ENCODE measurements around the gene SERPINC1. TPM values are rescaled to one million over a fixed set of nuclear protein-coding genes. Genes with fewer than 3 reads are reported as not detected.

Gene SERPINC1
- total and polyA plus RNA-seq, 2 of the 13 experiments (the other 11 are each of a cell fraction or from before 2014, with no cell fraction given), result 142 to 205 TPM

DNA sequence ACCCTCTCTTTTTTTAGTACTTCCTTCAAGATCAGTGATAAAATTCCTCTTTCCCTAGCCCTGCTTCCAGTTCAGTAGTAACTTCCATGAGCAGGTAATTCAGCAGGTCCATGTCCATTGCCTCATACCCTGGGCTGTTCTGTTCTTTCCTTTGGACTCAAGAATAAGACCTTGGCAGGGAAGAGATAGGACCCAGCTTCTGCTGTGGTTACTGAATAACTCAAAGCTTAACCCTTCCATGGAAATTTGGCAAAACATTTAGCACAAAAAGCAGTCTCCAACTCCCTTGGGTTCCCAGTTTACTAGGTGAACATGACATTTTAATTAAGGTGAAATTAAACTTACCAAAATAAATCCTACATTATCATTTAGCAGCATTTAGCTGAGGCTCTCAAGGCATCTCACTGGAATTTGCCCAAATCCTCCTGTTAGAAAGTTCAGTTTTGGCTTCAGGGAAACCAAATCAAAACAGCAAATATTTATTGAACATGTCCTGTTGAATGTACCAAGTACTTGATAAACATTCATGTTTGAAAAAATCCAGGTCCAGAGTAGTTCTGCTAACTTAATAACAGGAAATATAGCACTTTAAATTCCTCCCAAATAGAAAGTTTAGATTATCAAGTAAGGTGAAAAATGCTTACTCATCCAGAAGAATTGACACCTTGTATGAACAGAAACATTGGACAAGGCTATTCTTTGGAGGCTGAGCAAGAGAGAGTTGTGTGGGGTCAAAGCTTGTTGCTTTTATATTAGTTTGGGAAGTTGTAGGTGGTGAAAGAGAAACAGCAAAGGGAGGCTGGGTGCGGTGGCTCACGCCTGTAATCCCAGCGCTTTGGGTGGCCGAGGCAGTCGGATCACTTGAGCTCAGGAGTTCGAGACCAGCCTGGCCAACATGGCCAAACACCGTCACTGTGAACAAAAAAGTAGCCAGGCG, 8.4 kb upstream of the SERPINC1 start (continued):
- TF ChIP-seq TP53 (CRISPR knock-in tag; conservative IDR thresholded peaks at IDR 0.05), result no peak
- no peak for TF ChIP-seq ZNF776 (CRISPR knock-in tag; IDR thresholded peaks at IDR 0.05)
- TF ChIP-seq ZNF878 (CRISPR knock-in tag; IDR thresholded peaks at IDR 0.05), result no peak
- TF ChIP-seq, protein P1, sequence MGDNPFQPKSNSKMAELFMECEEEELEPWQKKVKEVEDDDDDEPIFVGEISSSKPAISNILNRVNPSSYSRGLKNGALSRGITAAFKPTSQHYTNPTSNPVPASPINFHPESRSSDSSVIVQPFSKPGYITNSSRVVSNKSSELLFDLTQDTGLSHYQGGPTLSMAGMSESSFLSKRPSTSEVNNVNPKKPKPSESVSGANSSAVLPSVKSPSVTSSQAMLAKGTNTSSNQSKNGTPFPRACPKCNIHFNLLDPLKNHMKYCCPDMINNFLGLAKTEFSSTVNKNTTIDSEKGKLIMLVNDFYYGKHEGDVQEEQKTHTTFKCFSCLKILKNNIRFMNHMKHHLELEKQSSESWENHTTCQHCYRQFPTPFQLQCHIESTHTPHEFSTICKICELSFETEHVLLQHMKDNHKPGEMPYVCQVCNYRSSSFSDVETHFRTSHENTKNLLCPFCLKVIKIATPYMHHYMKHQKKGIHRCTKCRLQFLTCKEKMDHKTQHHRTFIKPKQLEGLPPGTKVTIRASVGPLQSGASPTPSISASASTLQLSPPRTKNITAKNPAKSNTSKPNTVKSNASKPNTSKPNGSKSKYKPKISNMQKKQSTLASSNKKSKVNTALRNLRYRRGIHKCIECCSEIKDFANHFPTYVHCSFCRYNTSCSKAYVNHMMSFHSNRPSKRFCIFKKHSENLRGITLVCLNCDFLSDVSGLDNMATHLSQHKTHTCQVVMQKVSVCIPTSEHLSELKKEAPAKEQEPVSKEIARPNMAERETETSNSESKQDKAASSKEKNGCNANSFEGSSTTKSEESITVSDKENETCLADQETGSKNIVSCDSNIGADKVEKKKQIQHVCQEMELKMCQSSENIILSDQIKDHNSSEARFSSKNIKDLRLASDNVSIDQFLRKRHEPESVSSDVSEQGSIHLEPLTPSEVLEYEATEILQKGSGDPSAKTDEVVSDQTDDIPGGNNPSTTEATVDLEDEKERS (CRISPR knock-in tag; IDR thresholded peaks at IDR 0.05), result no peak
- 0 out of 2 replicates have a peak, but pooled peaks have one; percentile 26 for TF ChIP-seq ATF7-NPFF (CRISPR knock-in tag; IDR thresholded peaks at IDR 0.05; ENCODE audit: low read depth)
- TF ChIP-seq CENPBD1 (CRISPR knock-in tag; IDR thresholded peaks at IDR 0.05; ENCODE audit: borderline replicate concordance, low read depth), result no peak
- TF ChIP-seq EP300 (IDR thresholded peaks at IDR 0.05; ENCODE audit: low read depth in 2 of 2, low read length in 2 of 2), result peak in 1 of 2 experiments; percentile 45; a peak in 1 of 4 replicates
- no peak for TF ChIP-seq EP300 (CRISPR knock-in tag; IDR thresholded peaks at IDR 0.05; ENCODE audit: borderline replicate concordance)
- TF ChIP-seq ZNF558 (CRISPR knock-in tag; IDR thresholded peaks at IDR 0.05; ENCODE audit: borderline replicate concordance), result no peak
- no peak for TF ChIP-seq REL (CRISPR knock-in tag; conservative IDR thresholded peaks at IDR 0.05)
- TF ChIP-seq ZBTB43 (CRISPR knock-in tag; conservative IDR thresholded peaks at IDR 0.05), result no peak
- TF ChIP-seq ZNF446 (CRISPR knock-in tag; IDR thresholded peaks at IDR 0.05), result no peak
- no peak for TF ChIP-seq THRA (CRISPR knock-in tag; IDR thresholded peaks at IDR 0.05; ENCODE audit: borderline replicate concordance)
- TF ChIP-seq GATAD1 (CRISPR knock-in tag; IDR thresholded peaks at IDR 0.05), result no peak
- TF ChIP-seq NFATC3 (CRISPR knock-in tag; IDR thresholded peaks at IDR 0.05), result no peak
- TF ChIP-seq NR2C2 (CRISPR knock-in tag; IDR thresholded peaks at IDR 0.05; ENCODE audit: borderline replicate concordance), result no peak
- no peak for TF ChIP-seq IRF9 (CRISPR knock-in tag; IDR thresholded peaks at IDR 0.05; ENCODE audit: borderline replicate concordance)
- TF ChIP-seq HNF4A (CRISPR knock-in tag; IDR thresholded peaks at IDR 0.05), result peak; percentile 81
- no peak for TF ChIP-seq TAF1 (CRISPR knock-in tag; IDR thresholded peaks at IDR 0.05)
- no peak for TF ChIP-seq KLF11 (CRISPR knock-in tag; IDR thresholded peaks at IDR 0.05)
- TF ChIP-seq ZNF24 (IDR thresholded peaks at IDR 0.05), result no peak
- no peak for TF ChIP-seq ZNF724P (CRISPR knock-in tag; IDR thresholded peaks at IDR 0.05; ENCODE audit: borderline replicate concordance)

All from HepG2 (cell line).